ENCODE measurements around the gene GALNT9.
"Not testable (repeated sequence)": the region's sequence is repeated elsewhere in the genome, so short reads cannot be mapped to it uniquely, and the experiment has no call there.

GALNT9 gene

DNA sequence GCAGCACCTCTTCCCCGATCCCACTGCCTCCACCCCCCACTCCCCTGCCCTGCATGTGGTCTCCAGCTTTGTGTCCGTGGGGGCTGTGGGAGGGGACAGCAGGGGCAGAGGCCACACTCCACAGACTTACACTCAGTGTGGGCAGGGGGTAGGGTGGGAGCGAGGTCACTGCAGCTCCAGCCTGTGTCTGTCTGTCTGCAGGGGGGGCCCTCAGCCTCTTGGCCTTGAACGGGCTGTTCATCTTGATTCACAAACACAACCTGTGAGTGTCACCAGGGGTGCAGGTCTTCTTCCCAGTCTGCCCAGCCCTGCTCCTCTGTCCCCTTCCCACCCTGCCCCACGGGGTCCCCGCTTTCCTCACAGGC is 178.6 kb downstream of the GALNT9 start:
- in situ Hi-C loops (cut with HindIII; ENCODE audit: low sequenced_read_pairs), result no loop called here

DNA sequence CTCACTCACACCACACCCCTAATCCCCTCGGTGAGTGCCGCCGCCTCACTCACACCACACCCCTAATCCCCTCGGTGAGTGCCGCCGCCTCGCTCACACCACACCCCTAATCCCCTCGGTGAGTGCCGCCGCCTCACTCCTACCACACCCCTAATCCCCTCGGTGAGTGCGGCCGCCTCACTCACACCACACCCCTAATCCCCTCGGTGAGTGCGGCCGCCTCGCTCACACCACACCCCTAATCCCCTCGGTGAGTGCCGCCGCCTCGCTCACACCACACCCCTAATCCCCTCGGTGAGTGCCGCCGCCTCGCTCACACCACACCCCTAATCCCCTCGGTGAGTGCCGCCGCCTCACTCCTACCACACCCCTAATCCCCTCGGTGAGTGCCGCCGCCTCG is 179.9 kb downstream of the GALNT9 start:
- in situ Hi-C loops (cut with HindIII; ENCODE audit: low sequenced_read_pairs), result not testable (repeated sequence)

DNA sequence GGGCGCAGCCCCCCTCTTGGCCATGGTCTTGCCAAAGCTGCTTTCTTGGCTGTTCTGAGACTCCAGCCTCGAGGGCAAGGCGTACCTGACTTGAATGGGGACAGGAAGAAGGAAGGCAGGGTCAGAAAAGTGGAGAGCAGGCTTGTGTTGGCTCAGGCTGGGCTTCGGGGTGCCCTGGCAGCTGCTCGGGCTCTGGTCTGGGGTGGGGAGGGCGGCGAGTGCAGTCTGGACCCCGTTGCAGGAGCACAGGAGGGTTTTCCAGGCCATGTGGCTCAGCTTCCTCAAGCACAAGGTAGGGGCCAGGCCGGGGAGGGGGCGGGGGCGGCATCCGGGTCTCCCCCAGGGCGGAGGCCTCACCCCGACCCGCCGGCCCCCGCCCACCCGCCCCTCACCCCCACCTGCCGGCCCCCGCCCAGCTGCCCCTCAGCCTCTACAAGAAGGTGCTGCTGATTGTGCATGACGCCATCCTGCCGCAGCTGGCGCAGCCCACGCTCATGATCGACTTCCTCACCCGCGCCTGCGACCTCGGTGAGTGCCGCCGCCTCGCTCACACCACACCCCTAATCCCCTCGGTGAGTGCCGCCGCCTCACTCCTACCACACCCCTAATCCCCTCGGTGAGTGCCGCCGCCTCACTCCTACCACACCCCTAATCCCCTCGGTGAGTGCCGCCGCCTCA is 180.9 kb downstream of the GALNT9 start:
- in situ Hi-C loops (cut with HindIII; ENCODE audit: low sequenced_read_pairs), result no loop called here

DNA sequence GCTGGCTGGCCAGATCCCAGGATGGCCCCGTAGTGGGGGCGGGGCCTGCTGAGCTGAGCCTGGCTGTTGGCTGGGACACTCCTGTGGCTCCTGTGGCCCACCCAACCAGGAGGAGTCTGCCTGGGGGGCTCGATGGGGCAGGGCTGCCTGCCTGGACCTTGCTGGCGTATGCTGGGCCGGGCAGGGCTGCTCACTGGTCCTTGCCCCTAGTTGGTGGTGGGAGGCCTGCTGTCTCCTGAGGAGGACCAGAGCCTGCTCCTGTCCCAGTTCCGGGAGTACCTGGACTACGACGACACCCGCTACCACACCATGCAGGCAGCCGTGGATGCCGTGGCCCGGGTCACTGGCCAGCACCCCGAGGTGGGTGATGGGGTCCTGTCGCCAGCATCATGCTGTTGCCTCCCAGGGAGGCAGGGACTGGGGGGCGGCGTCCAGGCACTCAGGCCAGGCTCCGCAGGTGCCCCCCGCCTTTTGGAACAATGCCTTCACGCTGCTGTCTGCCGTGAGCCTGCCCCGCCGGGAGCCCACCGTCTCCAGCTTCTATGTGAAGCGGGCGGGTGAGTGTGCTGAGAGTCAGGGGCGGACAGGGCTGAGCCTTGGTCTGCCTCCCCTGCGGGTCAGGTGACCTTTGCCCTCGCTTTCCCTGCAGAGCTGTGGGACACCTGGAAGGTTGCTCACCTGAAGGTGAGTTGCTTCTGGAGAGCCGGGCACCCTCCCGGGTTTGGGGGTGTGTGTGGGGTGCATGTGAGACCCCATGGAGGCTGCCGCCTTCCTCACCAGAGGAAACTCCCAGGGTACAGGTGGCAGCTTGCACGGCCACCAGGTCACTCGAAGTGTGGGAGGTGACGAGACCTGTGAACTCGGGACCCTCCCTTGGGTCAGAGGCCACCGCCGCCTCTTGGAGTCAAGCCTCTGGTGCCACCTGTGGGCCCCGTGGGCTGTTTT is 181.7 kb downstream of the GALNT9 start:
- in situ Hi-C loops (cut with HindIII; ENCODE audit: low sequenced_read_pairs), result no loop called here

DNA sequence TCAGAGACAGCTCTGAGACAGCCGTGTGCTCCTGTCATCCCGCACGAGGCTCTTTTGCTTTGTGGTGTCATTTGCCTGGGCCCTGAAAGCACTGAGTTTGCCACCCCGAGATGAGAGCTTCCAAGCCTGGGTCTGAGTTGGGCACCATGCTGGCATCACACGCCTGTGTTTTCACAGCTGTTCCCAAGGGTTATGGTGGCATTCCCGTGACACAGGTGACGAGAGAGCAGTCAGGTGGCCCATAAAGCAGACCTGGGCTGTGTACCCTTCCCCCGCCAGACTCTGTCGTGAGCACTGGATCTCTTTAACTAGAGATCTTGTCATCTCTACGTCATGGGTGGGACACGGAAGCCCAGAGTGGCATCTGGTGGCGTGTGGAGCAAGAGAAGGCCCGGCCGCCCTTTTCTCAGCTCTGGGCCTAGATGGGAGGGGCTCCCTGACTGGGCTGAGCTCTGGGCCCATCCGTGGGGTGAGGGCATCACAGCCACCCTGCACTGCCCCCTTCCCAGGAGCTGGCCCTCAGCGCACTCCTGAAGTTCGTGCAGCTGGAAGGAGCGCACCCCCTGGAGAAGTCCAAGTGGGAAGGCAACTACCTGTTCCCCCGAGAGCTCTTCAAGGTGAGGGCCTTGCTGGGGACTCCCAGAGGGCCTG is 182.5 kb downstream of the GALNT9 start:
- in situ Hi-C loops (cut with HindIII; ENCODE audit: low sequenced_read_pairs), result no loop called here

All from DLD1 (cell line).